H9 (cell line): ENCODE data around the gene WDR54. TPM values are rescaled to one million over a fixed set of nuclear protein-coding genes. Genes with fewer than 3 reads are reported as not detected.

Experiments
- DNase-seq: peaks from one replicate; pipeline ENCODE4 v3.0.0-alpha.2; 2017
- H2AFZ ChIP-seq: one replicate; pipeline ENCODE4 v1.6.1; 2013; ENCODE audit warnings: mild to moderate bottlenecking, low read length, control low read depth, moderate library complexity
- H2AK5ac ChIP-seq: 2 replicates; pipeline ENCODE4 v1.6.1; 2013; ENCODE audit warnings: low read length, control low read depth, mixed read lengths; ENCODE audit not compliant: insufficient read length
- H2BK120ac ChIP-seq: one replicate; pipeline ENCODE4 v1.6.1; 2013; ENCODE audit warnings: low read depth, mild to moderate bottlenecking, low read length, control low read depth, inconsistent platforms; ENCODE audit not compliant: poor library complexity, severe bottlenecking
- H2BK12ac ChIP-seq: 2 replicates; pipeline ENCODE4 v1.6.1; 2013; ENCODE audit warnings: low read length, control low read depth, mixed read lengths, low read depth; ENCODE audit not compliant: insufficient read length
- H2BK15ac ChIP-seq: 2 replicates; pipeline ENCODE4 v1.6.1; 2013; ENCODE audit warnings: low read depth, low read length, control low read depth
- H2BK20ac ChIP-seq: one replicate; pipeline ENCODE4 v1.6.1; 2013; ENCODE audit warnings: low read depth, mild to moderate bottlenecking, low read length, control low read depth, inconsistent platforms; ENCODE audit not compliant: poor library complexity, severe bottlenecking
- H2BK5ac ChIP-seq: 2 replicates; pipeline ENCODE4 v1.6.1; 2013; ENCODE audit warnings: low read length, control low read depth, mixed read lengths; ENCODE audit not compliant: insufficient read length
- H3K14ac ChIP-seq: 2 replicates; pipeline ENCODE4 v1.6.1; 2013; ENCODE audit warnings: low read length, control low read depth; ENCODE audit not compliant: insufficient read depth
- H3K18ac ChIP-seq: 2 replicates; pipeline ENCODE4 v1.6.1; 2013; ENCODE audit warnings: low read depth, mild to moderate bottlenecking, mixed read lengths, low read length, control low read depth; ENCODE audit not compliant: insufficient read length
- H3K23ac ChIP-seq: 2 replicates; pipeline ENCODE4 v1.6.1; 2013; ENCODE audit warnings: low read length, control low read depth, mixed read lengths, low read depth; ENCODE audit not compliant: insufficient read length
- H3K23me2 ChIP-seq: 2 replicates; pipeline ENCODE4 v1.6.1; 2013; ENCODE audit warnings: low read depth, mild to moderate bottlenecking, mixed read lengths, low read length, control low read depth; ENCODE audit not compliant: insufficient read length, poor library complexity, severe bottlenecking
- H3K27ac ChIP-seq: 2 replicates; pipeline ENCODE4 v1.5.1; 2013; ENCODE audit warnings: low read length, control low read depth, mixed read lengths, low read depth; ENCODE audit not compliant: insufficient read length
- H3K27me3 ChIP-seq: 2 replicates; pipeline ENCODE4 v1.6.1; 2013; ENCODE audit warnings: low read length, control low read depth, inconsistent platforms; ENCODE audit not compliant: insufficient read depth
- H3K4ac ChIP-seq: 2 replicates; pipeline ENCODE4 v1.6.1; 2013; ENCODE audit warnings: low read depth, mild to moderate bottlenecking, control low read depth, inconsistent platforms, low read length, moderate library complexity
- H3K4me1 ChIP-seq: 2 replicates; pipeline ENCODE4 v1.6.1; 2013; ENCODE audit warnings: low read length, control low read depth, inconsistent platforms; ENCODE audit not compliant: insufficient read depth
- H3K4me2 ChIP-seq: 2 replicates; pipeline ENCODE4 v1.6.1; 2013; ENCODE audit warnings: low read length, control low read depth, mixed read lengths; ENCODE audit not compliant: insufficient read length, insufficient read depth
- H3K56ac ChIP-seq: 2 replicates; pipeline ENCODE4 v1.6.1; 2013; ENCODE audit warnings: low read depth, mild to moderate bottlenecking, mixed read lengths, low read length, control low read depth; ENCODE audit not compliant: insufficient read length
- H3K79me1 ChIP-seq: 2 replicates; pipeline ENCODE4 v1.6.1; 2013; ENCODE audit warnings: low read depth, mild to moderate bottlenecking, moderate library complexity, low read length, control low read depth, inconsistent platforms; ENCODE audit not compliant: insufficient read depth, poor library complexity, severe bottlenecking
- H3K79me2 ChIP-seq: 2 replicates; pipeline ENCODE4 v1.6.1; 2013; ENCODE audit warnings: low read length, control low read depth, inconsistent platforms; ENCODE audit not compliant: insufficient read depth
- H3K9ac ChIP-seq: 2 replicates; pipeline ENCODE4 v1.6.1; 2013; ENCODE audit warnings: low read length, control low read depth, mixed read lengths; ENCODE audit not compliant: insufficient read length; ENCODE audit errors: extremely low read depth
- H3K9me3 ChIP-seq: one replicate; pipeline ENCODE4 v1.6.1; 2013; ENCODE audit warnings: low read depth, low read length, inconsistent platforms; ENCODE audit not compliant: control insufficient read depth
- H3T11ph ChIP-seq: one replicate; pipeline ENCODE4 v1.6.1; 2013; ENCODE audit warnings: mild to moderate bottlenecking, low read length, control low read depth, inconsistent platforms
- H4K20me1 ChIP-seq: one replicate; pipeline ENCODE4 v1.6.1; 2013; ENCODE audit not compliant: control insufficient read depth, insufficient read length, insufficient read depth
- H4K5ac ChIP-seq: 2 replicates; pipeline ENCODE4 v1.6.1; 2013; ENCODE audit warnings: low read depth, mild to moderate bottlenecking, mixed read lengths, low read length, control low read depth; ENCODE audit not compliant: insufficient read length
- H4K8ac ChIP-seq: replicated peaks from 2 replicates; pipeline ENCODE4 v1.6.1; 2013; ENCODE audit warnings: low read length, control low read depth, mixed read lengths, low read depth; ENCODE audit not compliant: insufficient read length
- H4K91ac ChIP-seq: 2 replicates; pipeline ENCODE4 v1.6.1; 2013; ENCODE audit warnings: low read depth, mild to moderate bottlenecking, moderate library complexity, mixed read lengths, low read length, control low read depth; ENCODE audit not compliant: insufficient read length
- H3K27ac Mint-ChIP-seq, 3 experiments: 2 replicates in 2 of 3; 3 replicates in 1 of 3; pipeline ENCODE4 v1.8.0; 2020 to 2021; ENCODE audit warnings: mixed read lengths in 3 of 3, mild to moderate bottlenecking in 1 of 3, moderate library complexity in 1 of 3
- H3K27me3 Mint-ChIP-seq: 2 replicates; pipeline ENCODE4 v1.8.0; 2021; ENCODE audit warnings: low read depth, mild to moderate bottlenecking, moderate library complexity, mixed read lengths
- H3K36me3 Mint-ChIP-seq, 3 experiments: 2 replicates in 2 of 3; 3 replicates in 1 of 3; pipeline ENCODE4 v1.8.0; 2020 to 2021; ENCODE audit warnings: low read depth in 3 of 3, mixed read lengths in 3 of 3; ENCODE audit not compliant: insufficient read depth in 1 of 3
- H3K4me1 Mint-ChIP-seq, 2 experiments: 2 replicates each; pipeline ENCODE4 v1.8.0; 2020; ENCODE audit warnings: mixed read lengths in 2 of 2
- H3K4me3 Mint-ChIP-seq, 2 experiments: 2 replicates in 1 of 2; 3 replicates in 1 of 2; pipeline ENCODE4 v1.8.0; 2020 to 2021; ENCODE audit warnings: mild to moderate bottlenecking in 2 of 2, mixed read lengths in 2 of 2, moderate library complexity in 1 of 2
- H3K9me3 Mint-ChIP-seq, 2 experiments: 2 replicates in 1 of 2; 3 replicates in 1 of 2; pipeline ENCODE4 v1.8.0; 2020; ENCODE audit warnings: mild to moderate bottlenecking in 2 of 2, mixed read lengths in 2 of 2, moderate library complexity in 1 of 2
- CTCF ChIP-seq: fragments of 200-600 bp; sonication (generic); conservative IDR thresholded peaks from 3 replicates; pipeline ENCODE4 v1.8.0; 2021; ENCODE audit warnings: antibody characterized with exemption, mild to moderate bottlenecking
- WGBS: extraction: QIAGEN DNeasy Blood & Tissue Kit; methylation state at CpG from one replicate; pipeline ENCODE4 v1.1.7; 2013; ENCODE audit warnings: missing lambda C conversion rate, low lambda C conversion rate, mixed read lengths; ENCODE audit not compliant: insufficient read length; ENCODE audit errors: extremely low coverage; 5-methylcytosine and 5-hydroxymethylcytosine counted together
- total RNA-seq: library from RNA; stranded (reverse); gene quantifications from 2 replicates; pipeline ENCODE4 v1.2.1, GENCODE V29; 2021

Gene WDR54
- total RNA-seq, 1 experiment from 2014 or later, result 66.4 TPM

- Mint-ChIP-seq H3K27ac (no peak overlapping the region), H3K4me1 (peaks cover 11 to 12% of the 10 kb centered on the region in 2 experiments), H3K27me3 (peaks cover 3% of the 10 kb centered on the region), H3K4me3 (peak overlapping the region in 1 of 2 experiments; percentile 23; a peak in 1 of 5 replicates), H3K36me3 (peaks cover 13 to 35% (median 23%) of the 10 kb centered on the region in 3 experiments), H3K9me3 (no peaks in the 10 kb centered on the region; a peak in 1 of 5 replicates)
- Histone ChIP-seq H3K27ac (no peak overlapping the region), H3K9ac (no peak overlapping the region), H2AFZ (no peak overlapping the region), H3K4ac (no peak overlapping the region), H2BK15ac (no peak overlapping the region), H4K91ac (no peak overlapping the region), H4K20me1 (no peaks in the 10 kb centered on the region), H4K5ac (no peak overlapping the region), H2BK12ac (no peak overlapping the region), H3K23ac (no peak overlapping the region), H3K9me3 (no peaks in the 10 kb centered on the region), H2BK120ac (no peak overlapping the region), H3K79me2 (no peaks in the 10 kb centered on the region), H3K4me2 (no peak overlapping the region), H2BK20ac (no peak overlapping the region), H3K79me1 (no peaks in the 10 kb centered on the region), H3K18ac (no peak overlapping the region), H3K56ac (no peak overlapping the region), H3K23me2 (peaks cover 8% of the 10 kb centered on the region), H4K8ac (no peak overlapping the region), H2AK5ac (no peak overlapping the region), H3K27me3 (no peaks in the 10 kb centered on the region), H3K14ac (no peak overlapping the region), H2BK5ac (no peak overlapping the region), H3K4me1 (no peaks in the 10 kb centered on the region), H3T11ph (no peak overlapping the region)
- WGBS, result no CpG with 5 or more reads among the region's 5 CpGs
- peak; percentile 59 for TF ChIP-seq CTCF
- peak; percentile 63 for DNase-seq
These were observed 53.4 kb downstream of the WDR54 start for GRCh38 chr2:74474899-74475298.

Other genes starting within 250 kb of the WDR54 start
- gene MOB1A, start 242.9 kb upstream of the WDR54 start, total RNA-seq, result 95.1 and 98.6 TPM in 2 replicates
- gene MTHFD2, start 223.1 kb upstream of the WDR54 start, total RNA-seq, result 186 and 201 TPM in 2 replicates
- gene SLC4A5, start 78.3 kb upstream of the WDR54 start, total RNA-seq, result 0.42 and 0.50 TPM in 2 replicates
- gene DCTN1, start 41.4 kb upstream of the WDR54 start, total RNA-seq, result 136 and 141 TPM in 2 replicates
- gene C2orf81, start 111 bp upstream of the WDR54 start, total RNA-seq, result 2.4 and 3.5 TPM in 2 replicates
- gene RTKN, start 20.2 kb downstream of the WDR54 start, total RNA-seq, result 87.1 and 90.9 TPM in 2 replicates
- 17.6 and 22.6 TPM in 2 replicates for gene INO80B, start 33.4 kb downstream of the WDR54 start, total RNA-seq
- 80.7 and 82.1 TPM in 2 replicates for gene WBP1, start 36.7 kb downstream of the WDR54 start, total RNA-seq
- 55.5 and 58.0 TPM in 2 replicates for gene MOGS, start 43.7 kb downstream of the WDR54 start, total RNA-seq
- 56.9 and 59.5 TPM in 2 replicates for gene MRPL53, start 51.0 kb downstream of the WDR54 start, total RNA-seq
- 21.5 and 21.6 TPM in 2 replicates for gene CCDC142, start 61.3 kb downstream of the WDR54 start, total RNA-seq
- 33.3 and 35.2 TPM in 2 replicates for gene TTC31, start 61.4 kb downstream of the WDR54 start, total RNA-seq
- 1.1 TPM in 2 replicates for gene LBX2, start 77.9 kb downstream of the WDR54 start, total RNA-seq
- gene PCGF1, start 86.0 kb downstream of the WDR54 start, total RNA-seq, result 23.8 and 28.1 TPM in 2 replicates
- 0.20 and 0.26 TPM in 2 replicates for gene TLX2, start 92.7 kb downstream of the WDR54 start, total RNA-seq
- gene DQX1, start 104.5 kb downstream of the WDR54 start, total RNA-seq, result 0.98 and 1.6 TPM in 2 replicates
- 91.5 and 93.6 TPM in 2 replicates for gene AUP1, start 108.0 kb downstream of the WDR54 start, total RNA-seq
- gene HTRA2, start 108.2 kb downstream of the WDR54 start, total RNA-seq, result 24.1 and 24.9 TPM in 2 replicates
- 29.0 and 29.8 TPM in 2 replicates for gene LOXL3, start 132.2 kb downstream of the WDR54 start, total RNA-seq
- 15.2 and 16.0 TPM in 2 replicates for gene DOK1, start 133.0 kb downstream of the WDR54 start, total RNA-seq
- gene M1AP, start 226.6 kb downstream of the WDR54 start, total RNA-seq, result 5.5 and 7.6 TPM in 2 replicates
- 6.4 and 6.6 TPM in 2 replicates for gene SEMA4F, start 232.5 kb downstream of the WDR54 start, total RNA-seq